Heart left ventricle (tissue), 16 donors: ENCODE results near the gene MRPL43. TPM values are rescaled to one million over a fixed set of nuclear protein-coding genes. Genes with fewer than 3 reads are reported as not detected.

Experiments
- ATAC-seq, 4 donors: fragments of 200-7000 bp; cut with Tn5 transposase; one replicate each; pipeline ENCODE4 v1.9.1; 2020 to 2022; ENCODE audit warnings: moderate library complexity in 4 of 4, mild to moderate bottlenecking in 3 of 4, moderate number of reproducible peaks in 1 of 4
- DNase-seq, 5 donors: peaks; one replicate each; pipeline ENCODE4 v3.0.0-alpha.2; 2020
- H3K27ac ChIP-seq, 12 donors: fragments of 200-600 bp; sonication (generic) in 4 of 12; one replicate each; pipeline versions ENCODE4 v1.5.0 to v1.8.0; 2016 to 2022; ENCODE audit warnings: mild to moderate bottlenecking in 2 of 12
- H3K27me3 ChIP-seq, 9 donors: fragments of 200-600 bp; sonication (generic) in 2 of 9; one replicate each; pipeline versions ENCODE4 v1.5.1 to v1.8.0; 2016 to 2022; ENCODE audit warnings: mild to moderate bottlenecking in 3 of 9
- H3K36me3 ChIP-seq, 9 donors: fragments of 200-600 bp; sonication (generic) in 2 of 9; one replicate each; pipeline versions ENCODE4 v1.5.0 to v1.8.0; 2018 to 2022; ENCODE audit warnings: mild to moderate bottlenecking in 2 of 9
- H3K4me1 ChIP-seq, 12 donors: fragments of 200-600 bp; sonication (generic) in 4 of 12; one replicate each; pipeline versions ENCODE4 v1.5.0 to v1.8.0; 2016 to 2022; ENCODE audit warnings: mild to moderate bottlenecking in 3 of 12
- H3K4me3 ChIP-seq, 12 donors: fragments of 200-600 bp; sonication (generic) in 4 of 12; one replicate each; pipeline versions ENCODE4 v1.5.0 to v1.8.0; 2017 to 2022; ENCODE audit warnings: mild to moderate bottlenecking in 9 of 12, moderate library complexity in 4 of 12
- H3K9me3 ChIP-seq, 12 donors: fragments of 200-600 bp; sonication (generic) in 4 of 12; one replicate each; pipeline versions ENCODE4 v1.5.0 to v1.8.0; 2016 to 2022; ENCODE audit warnings: mild to moderate bottlenecking in 1 of 12
- CTCF ChIP-seq, 12 donors: fragments of 200-600 bp; sonication (generic) in 4 of 12; IDR thresholded peaks; one replicate each; pipeline versions ENCODE4 v1.5.0 to v1.8.0; 2018 to 2022; ENCODE audit warnings: antibody characterized with exemption in 12 of 12, mild to moderate bottlenecking in 5 of 12
- POLR2A ChIP-seq, 2 donors: fragments of 450-650 bp; IDR thresholded peaks; one replicate each; pipeline ENCODE4 v1.6.1; 2017; ENCODE audit warnings: antibody characterized with exemption in 2 of 2, mild to moderate bottlenecking in 2 of 2, moderate library complexity in 2 of 2
- WGBS, 4 donors: extraction: QIAGEN DNeasy Blood & Tissue Kit in 2 of 4; methylation state at CpG; one replicate each; pipeline versions ENCODE4 v1.1.5 to v1.1.7; 2013 to 2018; 5-methylcytosine and 5-hydroxymethylcytosine counted together
- intact Hi-C, 10 donors: fragments of 100-400 bp; cut with DNase I; formaldehyde crosslinking; loops; one replicate each; pipeline versions ENCODE4 v1.11.1 to v1.14.2; 2022
- polyA plus RNA-seq, 2 donors: library from polyadenylated mRNA; stranded (reverse); fragments of 200-250 nt; gene quantifications; one replicate each; pipeline ENCODE4 v1.2.3, GENCODE V29; 2013
- total RNA-seq, 9 donors: library from RNA; depleted of rRNA in 2 of 9; stranded (reverse); fragments of >200 nt in 2 of 9; fragmentation: NEBNext Ultra II Directional in 3 of 9; extraction: Animal tissue kit (Norgen Biotek cat#: 25700) in 3 of 9; gene quantifications; one replicate each; pipeline versions ENCODE4 v1.1.0 to v1.2.4, GENCODE V29; 2016 to 2023
- donor health status: ischemic (EF 13 %, LVEDD 7.1; RV severe dilation, severe dysfunction).
- donor health status: healthy with polysubstance abuse.
- donor health status: DM: no; HTN: yes; CAD: no.
- donor health status: DM: no; HTN: no; CAD: no.
- donor health status: ischemic (EF 25% LVEDD 6.9; RV normal size, moderate dysfunction).
- donor health status: ischemic (EF 25% LVEDD 5.7; RV mildly dilated, moderate dysfunction).
- donor health status: healthy.
- donor health status: DM: yes; HTN: yes; CAD: no.
- donor health status: ischemic (EF 35%, LVEDD 5.7; RV mildly dilated, moderate dysfunction).
- donor health status: nonischemic (EF 11% LVEDD 7.7; RV severe dilation, severe dysfunction).
- donor health status: DM: yes; HTN: yes; CAD: no.
- donor health status: PGD.
- donor health status: ischemic (EF 29% LVEDD 5.4; RV normal size, mild dysfunction).
- donor health status: nonischemic (EF 23%, LVEDD 6.1; RV moderate dilation, normal function).

MRPL43 gene
- total and polyA plus RNA-seq, 11 donors, result 44.8 to 113 (median 59.1) TPM

DNA sequence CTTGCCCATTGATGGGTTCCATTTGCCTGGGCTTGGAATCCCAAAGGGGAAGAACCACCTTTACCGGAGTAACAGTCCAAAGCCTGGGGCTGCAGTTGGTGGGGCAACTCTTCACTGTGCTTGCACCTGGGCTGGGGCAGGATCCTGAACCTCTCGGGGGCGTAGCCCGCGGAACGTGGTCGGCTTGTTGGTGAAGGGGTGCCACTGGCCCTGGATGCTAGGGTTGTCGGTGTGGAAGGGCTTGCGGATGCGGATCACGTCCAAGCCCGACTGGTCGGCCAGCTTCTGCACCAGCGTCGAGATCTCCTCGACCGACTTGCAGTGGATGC lies 710 bp downstream of the MRPL43 start:
- H3K27me3 ChIP-seq, result no peaks in the 10 kb centered on the region
- peaks cover 0 to 64% (median 43%) of the 10 kb centered on the region in 9 donors for H3K36me3 ChIP-seq
- H3K9me3 ChIP-seq, result no peaks in the 10 kb centered on the region
- WGBS, 4 donors, result 13 to 21% (median 19%) methylated on average over 17 of the region's 17 CpGs
- intact Hi-C loops, result loop anchor here in 2 of 10 donors (5.0 kb wide), 2 partner anchors 41 to 46 kb away; partner anchors contain the start of genes PDZD7 (in 1 of the 2) and SFXN3 (in 1 of the 2)
- peak overlapping the region; percentile 69 to 97 (median 87) for H3K4me3 ChIP-seq
- peaks cover 0 to 31% (median 23%) of the 10 kb centered on the region in 12 donors for H3K4me1 ChIP-seq
- ATAC-seq (peak in 1 of 4 donors; percentile 2), DNase-seq (no peak)
- TF ChIP-seq CTCF (IDR thresholded peaks at IDR 0.05) (no peak), POLR2A (IDR thresholded peaks at IDR 0.05) (no peak)
- peak overlapping the region in 9 of 12 donors; percentile 44 to 89 (median 83) for H3K27ac ChIP-seq

GRCh38 chr10:100985336-100985735 lies 2.0 kb downstream of the MRPL43 start:
- intact Hi-C loops, result loop anchor here in 2 of 10 donors (5.0 kb wide), 2 partner anchors 42 to 47 kb away; partner anchors contain the start of genes PDZD7 (in 1 of the 2) and SFXN3 (in 1 of the 2)
- no peak for TF ChIP-seq CTCF (IDR thresholded peaks at IDR 0.05)
- no peak for TF ChIP-seq POLR2A (IDR thresholded peaks at IDR 0.05)
- WGBS, 4 donors, result 68 to 79% (median 72%) methylated on average over 5 of the region's 5 CpGs
- Histone ChIP-seq H3K27me3 (no peaks in the 10 kb centered on the region), H3K4me3 (no peak overlapping the region), H3K36me3 (peaks cover 0 to 64% (median 43%) of the 10 kb centered on the region in 9 donors), H3K4me1 (peaks cover 0 to 31% (median 23%) of the 10 kb centered on the region in 12 donors), H3K9me3 (no peaks in the 10 kb centered on the region), H3K27ac (no peak overlapping the region)
- no peak for ATAC-seq
- no peak for DNase-seq

- Histone ChIP-seq H3K4me3 (no peak overlapping the region), H3K9me3 (no peaks in the 10 kb centered on the region), H3K4me1 (peaks cover 0 to 31% (median 23%) of the 10 kb centered on the region in 12 donors), H3K27me3 (no peaks in the 10 kb centered on the region), H3K36me3 (peaks cover 0 to 64% (median 43%) of the 10 kb centered on the region in 9 donors), H3K27ac (no peak overlapping the region)
- TF ChIP-seq POLR2A (IDR thresholded peaks at IDR 0.05) (no peak), CTCF (IDR thresholded peaks at IDR 0.05) (no peak)
- DNase-seq (no peak), ATAC-seq (no peak)
- intact Hi-C loops, result loop anchor here in 2 of 10 donors (5.0 kb wide), 2 partner anchors 43 to 48 kb away; partner anchors contain the start of genes PDZD7 (in 1 of the 2) and SFXN3 (in 1 of the 2)
- WGBS, 4 donors, result 74 to 86% (median 79%) methylated on average over 2 of the region's 2 CpGs
These were observed 2.6 kb downstream of the MRPL43 start for GRCh38 chr10:100984672-100985177.

GRCh38 chr10:100983868-100984671 lies 3.2 kb downstream of the MRPL43 start:
- DNase-seq, result no peak
- no peak for ATAC-seq
- intact Hi-C loops, result no loop called here
- TF ChIP-seq CTCF (IDR thresholded peaks at IDR 0.05) (no peak), POLR2A (IDR thresholded peaks at IDR 0.05) (no peak)
- Histone ChIP-seq H3K4me1 (peaks cover 0 to 29% (median 21%) of the 10 kb centered on the region in 12 donors), H3K9me3 (no peaks in the 10 kb centered on the region), H3K27me3 (no peaks in the 10 kb centered on the region), H3K4me3 (no peak overlapping the region), H3K27ac (no peak overlapping the region), H3K36me3 (peaks cover 0 to 63% (median 42%) of the 10 kb centered on the region in 9 donors)
- 79 to 85% (median 80%) methylated on average over 8 to 13 of the region's 13 CpGs for WGBS, 4 donors
